ENCODE data around the gene SDK2.

DNA sequence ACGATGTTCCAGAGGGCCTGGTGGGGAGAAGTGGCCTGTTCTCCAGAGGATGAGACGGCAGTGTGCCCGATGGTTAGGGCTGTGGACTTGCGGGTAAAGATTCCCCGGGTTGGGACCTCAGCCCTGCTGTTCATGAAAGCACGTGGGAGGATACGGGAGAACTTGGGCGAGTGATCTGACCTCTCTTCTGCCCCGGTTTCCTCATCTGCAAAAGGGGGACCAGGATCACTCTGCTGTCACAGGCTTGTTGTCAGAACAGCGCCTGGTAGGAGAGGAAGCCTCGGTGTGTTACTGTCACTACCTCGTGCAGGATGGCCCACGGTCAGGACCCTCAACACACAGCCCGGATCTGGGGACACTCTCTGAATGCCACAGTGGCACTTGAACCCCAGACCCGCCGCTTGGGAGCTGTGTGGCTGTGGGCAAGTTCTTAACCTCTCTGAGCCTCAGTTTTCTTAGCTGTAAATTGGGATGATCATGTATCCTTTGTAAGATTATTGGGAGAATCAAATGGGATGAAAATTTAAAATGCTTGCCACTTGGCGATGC is 246.9 kb downstream of the SDK2 start:
- TF ChIP-seq, protein P1, sequence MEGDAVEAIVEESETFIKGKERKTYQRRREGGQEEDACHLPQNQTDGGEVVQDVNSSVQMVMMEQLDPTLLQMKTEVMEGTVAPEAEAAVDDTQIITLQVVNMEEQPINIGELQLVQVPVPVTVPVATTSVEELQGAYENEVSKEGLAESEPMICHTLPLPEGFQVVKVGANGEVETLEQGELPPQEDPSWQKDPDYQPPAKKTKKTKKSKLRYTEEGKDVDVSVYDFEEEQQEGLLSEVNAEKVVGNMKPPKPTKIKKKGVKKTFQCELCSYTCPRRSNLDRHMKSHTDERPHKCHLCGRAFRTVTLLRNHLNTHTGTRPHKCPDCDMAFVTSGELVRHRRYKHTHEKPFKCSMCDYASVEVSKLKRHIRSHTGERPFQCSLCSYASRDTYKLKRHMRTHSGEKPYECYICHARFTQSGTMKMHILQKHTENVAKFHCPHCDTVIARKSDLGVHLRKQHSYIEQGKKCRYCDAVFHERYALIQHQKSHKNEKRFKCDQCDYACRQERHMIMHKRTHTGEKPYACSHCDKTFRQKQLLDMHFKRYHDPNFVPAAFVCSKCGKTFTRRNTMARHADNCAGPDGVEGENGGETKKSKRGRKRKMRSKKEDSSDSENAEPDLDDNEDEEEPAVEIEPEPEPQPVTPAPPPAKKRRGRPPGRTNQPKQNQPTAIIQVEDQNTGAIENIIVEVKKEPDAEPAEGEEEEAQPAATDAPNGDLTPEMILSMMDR (IDR thresholded peaks at IDR 0.05; ENCODE audit: low read depth, low read length, poor library complexity, severe bottlenecking), result no peak
- no peak for TF ChIP-seq EZH2phosphoT487 (IDR thresholded peaks at IDR 0.05; ENCODE audit: borderline replicate concordance, low read length)

Data from DOHH2 (cell line).